Body of pancreas (tissue), 4 donors: Measurements from ENCODE around the gene GIGYF2.
"Not testable (repeated sequence)": the region's sequence is repeated elsewhere in the genome, so short reads cannot be mapped to it uniquely, and the experiment has no call there.

Source experiments
- POLR2A ChIP-seq, 3 donors: fragments of 450-650 bp; IDR thresholded peaks; one replicate each; pipeline ENCODE4 v1.6.1; 2016; ENCODE audit warnings: antibody characterized with exemption in 3 of 3, mild to moderate bottlenecking in 2 of 3
- TF ChIP-seq, protein P1 (sequence below), 7 experiments: fragments of 450-650 bp in 4 of 7; fragments of 200-600 bp in 3 of 7; sonication (generic) in 3 of 7; IDR thresholded peaks; one replicate each; pipeline ENCODE4 v1.5.1; 2016 to 2019; ENCODE audit warnings: antibody characterized with exemption in 7 of 7

DNA sequence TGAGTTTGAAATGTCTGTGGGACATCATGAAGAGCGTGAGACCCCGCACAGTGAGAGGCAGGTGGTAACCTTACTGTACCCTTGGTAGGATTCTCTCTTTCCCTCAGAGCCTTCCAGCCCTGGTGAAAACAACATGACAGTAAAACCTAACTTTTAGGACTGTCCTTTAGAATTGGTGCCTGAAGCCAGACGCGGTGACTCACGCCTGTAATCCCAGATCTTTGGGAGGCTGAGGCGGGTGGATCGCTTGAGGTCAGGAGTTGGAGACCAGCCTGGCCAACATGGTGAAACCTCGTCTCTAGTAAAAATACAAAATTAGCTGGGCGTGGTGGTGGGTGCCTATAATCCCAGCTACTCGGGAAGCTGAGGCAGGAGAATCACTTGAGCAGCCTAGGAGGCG, 154.9 kb downstream of the GIGYF2 start:
- TF ChIP-seq, protein P1, sequence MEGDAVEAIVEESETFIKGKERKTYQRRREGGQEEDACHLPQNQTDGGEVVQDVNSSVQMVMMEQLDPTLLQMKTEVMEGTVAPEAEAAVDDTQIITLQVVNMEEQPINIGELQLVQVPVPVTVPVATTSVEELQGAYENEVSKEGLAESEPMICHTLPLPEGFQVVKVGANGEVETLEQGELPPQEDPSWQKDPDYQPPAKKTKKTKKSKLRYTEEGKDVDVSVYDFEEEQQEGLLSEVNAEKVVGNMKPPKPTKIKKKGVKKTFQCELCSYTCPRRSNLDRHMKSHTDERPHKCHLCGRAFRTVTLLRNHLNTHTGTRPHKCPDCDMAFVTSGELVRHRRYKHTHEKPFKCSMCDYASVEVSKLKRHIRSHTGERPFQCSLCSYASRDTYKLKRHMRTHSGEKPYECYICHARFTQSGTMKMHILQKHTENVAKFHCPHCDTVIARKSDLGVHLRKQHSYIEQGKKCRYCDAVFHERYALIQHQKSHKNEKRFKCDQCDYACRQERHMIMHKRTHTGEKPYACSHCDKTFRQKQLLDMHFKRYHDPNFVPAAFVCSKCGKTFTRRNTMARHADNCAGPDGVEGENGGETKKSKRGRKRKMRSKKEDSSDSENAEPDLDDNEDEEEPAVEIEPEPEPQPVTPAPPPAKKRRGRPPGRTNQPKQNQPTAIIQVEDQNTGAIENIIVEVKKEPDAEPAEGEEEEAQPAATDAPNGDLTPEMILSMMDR (IDR thresholded peaks at IDR 0.05) = not testable (repeated sequence)
- not testable (repeated sequence) for TF ChIP-seq POLR2A (IDR thresholded peaks at IDR 0.05)
